IMR-90 (cell line): ENCODE data around the gene GPR84. TPM values are rescaled to one million over a fixed set of nuclear protein-coding genes. Genes with fewer than 3 reads are reported as not detected.
A peak's percentile ranks its signal among the peaks of the same experiment; 100 is the strongest.

Source experiments
- ATAC-seq: fragments of 200-7000 bp; cut with Tn5 transposase; 2 replicates; pipeline ENCODE4 v1.9.1; 2020; ENCODE audit warnings: low read depth, mild to moderate bottlenecking, moderate library complexity
- BruUV-seq: library from RNA; stranded (reverse); fragments of 400-500 nt; replicated peaks from 2 replicates; lab custom pipeline; 2021; lab: Mats Ljungman, UMichigan
- CTCF ChIA-PET: fragments of 300-600 bp; formaldehyde crosslinking; extraction: SDS; loops from one replicate; lab custom pipeline; 2021; ENCODE audit warnings: antibody characterized with exemption; lab: Yijun Ruan, JAX
- POLR2A ChIA-PET: fragments of 300-600 bp; sonication (Branson Sonifier 250); formaldehyde crosslinking; loops from one replicate; lab custom pipeline; 2022; ENCODE audit warnings: antibody characterized with exemption; ENCODE audit not compliant: unreplicated experiment; lab: Charles Lee
- DNase-seq: peaks from one replicate; pipeline ENCODE4 v3.0.0; 2013
- H2AFZ ChIP-seq: replicated peaks from 2 replicates; pipeline ENCODE3; 2013; ENCODE audit warnings: low read length, mild to moderate bottlenecking; ENCODE audit not compliant: poor library complexity
- H2AK5ac ChIP-seq: 2 replicates; pipeline ENCODE4 v1.6.1; 2013; ENCODE audit warnings: low read depth, low read length, inconsistent platforms
- H2AK9ac ChIP-seq: replicated peaks from 2 replicates; pipeline ENCODE3; 2013; ENCODE audit warnings: mild to moderate bottlenecking, low read depth, low read length, moderate library complexity; ENCODE audit not compliant: poor library complexity
- H2BK120ac ChIP-seq: 2 replicates; pipeline ENCODE4 v1.6.1; 2013; ENCODE audit warnings: low read depth, low read length, inconsistent platforms
- H2BK15ac ChIP-seq: 3 replicates; pipeline ENCODE4 v1.6.1; 2013; ENCODE audit warnings: low read depth, low read length, inconsistent platforms
- H2BK20ac ChIP-seq: 2 replicates; pipeline ENCODE4 v1.6.1; 2013; ENCODE audit warnings: low read depth, mild to moderate bottlenecking, inconsistent platforms, low read length, moderate library complexity
- H2BK5ac ChIP-seq: 2 replicates; pipeline ENCODE4 v1.6.1; 2013; ENCODE audit warnings: mild to moderate bottlenecking, low read depth, low read length, inconsistent platforms; ENCODE audit not compliant: poor library complexity, severe bottlenecking
- H3K14ac ChIP-seq: replicated peaks from 2 replicates; pipeline ENCODE4 v1.6.1; 2013; ENCODE audit warnings: low read depth, low read length, inconsistent platforms
- H3K18ac ChIP-seq: 2 replicates; pipeline ENCODE4 v1.6.1; 2013; ENCODE audit warnings: low read depth, low read length, control low read depth
- H3K23ac ChIP-seq: 2 replicates; pipeline ENCODE4 v1.6.1; 2013; ENCODE audit warnings: low read depth, low read length, inconsistent platforms
- H3K27ac ChIP-seq: 2 replicates; pipeline ENCODE4 v1.5.1; 2013; ENCODE audit warnings: mild to moderate bottlenecking, control low read depth, low read length; ENCODE audit not compliant: insufficient read depth
- H3K27me3 ChIP-seq: 2 replicates; pipeline ENCODE4 v1.6.1; 2013; ENCODE audit warnings: low read length; ENCODE audit not compliant: control insufficient read depth, insufficient read depth
- H3K36me3 ChIP-seq: 2 replicates; pipeline ENCODE4 v1.6.1; 2013; ENCODE audit warnings: low read length, mixed read lengths; ENCODE audit not compliant: control insufficient read depth, insufficient read depth
- H3K4ac ChIP-seq: 2 replicates; pipeline ENCODE4 v1.6.1; 2013; ENCODE audit warnings: low read depth, low read length, inconsistent platforms
- H3K4me1 ChIP-seq: 2 replicates; pipeline ENCODE4 v1.6.1; 2013; ENCODE audit warnings: low read length, mixed read lengths; ENCODE audit not compliant: control insufficient read depth, insufficient read depth
- H3K4me2 ChIP-seq: 2 replicates; pipeline ENCODE4 v1.6.1; 2013; ENCODE audit warnings: low read depth, mild to moderate bottlenecking, control low read depth, low read length, moderate library complexity
- H3K4me3 ChIP-seq: 2 replicates; pipeline ENCODE4 v1.5.1; 2013; ENCODE audit warnings: low read depth, mild to moderate bottlenecking, control low read depth, low read length, moderate library complexity; ENCODE audit not compliant: insufficient read depth
- H3K56ac ChIP-seq: 2 replicates; pipeline ENCODE4 v1.6.1; 2013; ENCODE audit warnings: low read length, inconsistent platforms; ENCODE audit not compliant: insufficient read depth; ENCODE audit errors: extremely low read depth
- H3K79me1 ChIP-seq, 2 experiments: 2 replicates each; pipeline ENCODE4 v1.6.1; 2013; ENCODE audit warnings: low read length in 2 of 2, inconsistent platforms in 1 of 2, low read depth in 1 of 2
- H3K9ac ChIP-seq: 2 replicates; pipeline ENCODE4 v1.6.1; 2013; ENCODE audit warnings: low read depth, low read length, control low read depth
- H3K9me1 ChIP-seq: 2 replicates; pipeline ENCODE4 v1.6.1; 2013; ENCODE audit warnings: low read length, inconsistent platforms; ENCODE audit not compliant: insufficient read depth
- H3K9me3 ChIP-seq: 2 replicates; pipeline ENCODE4 v1.6.1; 2013; ENCODE audit warnings: low read length; ENCODE audit not compliant: control insufficient read depth, insufficient read depth
- H4K20me1 ChIP-seq: 2 replicates; pipeline ENCODE4 v1.6.1; 2013; ENCODE audit warnings: low read length, inconsistent platforms; ENCODE audit not compliant: insufficient read depth
- H4K5ac ChIP-seq: 2 replicates; pipeline ENCODE4 v1.6.1; 2013; ENCODE audit warnings: mild to moderate bottlenecking, low read depth, low read length, control low read depth
- H4K8ac ChIP-seq, 2 experiments: 2 replicates each; pipeline ENCODE4 v1.6.1; 2013; ENCODE audit warnings: low read depth in 2 of 2, low read length in 2 of 2, control low read depth in 1 of 2, inconsistent platforms in 1 of 2
- H4K91ac ChIP-seq: 2 replicates; pipeline ENCODE4 v1.6.1; 2013; ENCODE audit warnings: low read depth, low read length, inconsistent platforms; ENCODE audit not compliant: insufficient read depth
- CHD1 ChIP-seq: IDR thresholded peaks from 2 replicates; pipeline ENCODE4 v1.6.1; 2012; ENCODE audit warnings: low read depth, low read length, improper control_type of control experiment
- CTCF ChIP-seq: conservative IDR thresholded peaks from 2 replicates; pipeline ENCODE4 v1.5.1; 2012; ENCODE audit warnings: mild to moderate bottlenecking, low read depth, low read length, improper control_type of control experiment
- MAZ ChIP-seq: IDR thresholded peaks from 2 replicates; pipeline ENCODE4 v1.6.1; 2012; ENCODE audit warnings: low read depth, mild to moderate bottlenecking, low read length, improper control_type of control experiment, moderate library complexity, borderline replicate concordance
- POLR2A ChIP-seq: IDR thresholded peaks from 2 replicates; pipeline ENCODE4 v1.6.1; 2012; ENCODE audit warnings: mild to moderate bottlenecking, low read depth, low read length
- RAD21 ChIP-seq: IDR thresholded peaks from 2 replicates; pipeline ENCODE4 v1.6.1; 2012; ENCODE audit warnings: low read length, improper control_type of control experiment
- RFX5 ChIP-seq: IDR thresholded peaks from 2 replicates; pipeline ENCODE4 v1.8.0; 2012; ENCODE audit warnings: low read depth, mild to moderate bottlenecking, low read length, moderate library complexity
- SMC3 ChIP-seq: fragments of 150-350 bp; IDR thresholded peaks from 2 replicates; pipeline ENCODE4 v1.6.1; 2016; ENCODE audit warnings: low read depth, mild to moderate bottlenecking, antibody characterized with exemption, low read length, moderate library complexity
- USF2 ChIP-seq: fragments of 150-350 bp; IDR thresholded peaks from 2 replicates; pipeline ENCODE4 v1.6.1; 2017; ENCODE audit warnings: mild to moderate bottlenecking, antibody characterized with exemption, low read length, low read depth
- WGBS, 2 experiments: methylation state at CpG; one replicate each; pipeline versions ENCODE4 v1.1.5 to v1.1.7; 2013; ENCODE audit warnings: missing lambda C conversion rate in 2 of 2; ENCODE audit not compliant: insufficient read length in 1 of 2; ENCODE audit errors: extremely low coverage in 2 of 2; 5-methylcytosine and 5-hydroxymethylcytosine counted together
- dilution Hi-C: fragments of 300-500 bp; cut with HindIII; formaldehyde crosslinking; loops from one replicate; pipeline ENCODE4 v1.14.3; 2018; ENCODE audit warnings: low sequenced_read_pairs; ENCODE audit not compliant: unreplicated experiment
- in situ Hi-C: fragments of 300-500 bp; cut with MboI; formaldehyde crosslinking; loops from 3 replicates; pipeline ENCODE4 v1.14.3; 2019; ENCODE audit warnings: low sequenced_read_pairs, inconsistent platforms, mixed read lengths
- intact Hi-C: fragments of 100-400 bp; cut with micrococcal nuclease; formaldehyde crosslinking; loops from 2 replicates; pipeline ENCODE4 v1.10.0; 2022
- polyA plus RNA-seq, 3 experiments: library from polyadenylated mRNA; depleted of rRNA; stranded (reverse); fragments of >200 nt; gene quantifications; 2 replicates each; pipeline ENCODE4 v1.2.3, GENCODE V29; 2012; ENCODE audit warnings: low replicate concordance in 1 of 3
- total RNA-seq: library from RNA; depleted of rRNA; stranded (reverse); fragments of >200 nt; gene quantifications from 2 replicates; pipeline ENCODE4 v1.2.3, GENCODE V29; 2012

GPR84 gene
- total and polyA plus RNA-seq, 2 of the 4 experiments (the other 2 are of a cell fraction) = not detected

DNA sequence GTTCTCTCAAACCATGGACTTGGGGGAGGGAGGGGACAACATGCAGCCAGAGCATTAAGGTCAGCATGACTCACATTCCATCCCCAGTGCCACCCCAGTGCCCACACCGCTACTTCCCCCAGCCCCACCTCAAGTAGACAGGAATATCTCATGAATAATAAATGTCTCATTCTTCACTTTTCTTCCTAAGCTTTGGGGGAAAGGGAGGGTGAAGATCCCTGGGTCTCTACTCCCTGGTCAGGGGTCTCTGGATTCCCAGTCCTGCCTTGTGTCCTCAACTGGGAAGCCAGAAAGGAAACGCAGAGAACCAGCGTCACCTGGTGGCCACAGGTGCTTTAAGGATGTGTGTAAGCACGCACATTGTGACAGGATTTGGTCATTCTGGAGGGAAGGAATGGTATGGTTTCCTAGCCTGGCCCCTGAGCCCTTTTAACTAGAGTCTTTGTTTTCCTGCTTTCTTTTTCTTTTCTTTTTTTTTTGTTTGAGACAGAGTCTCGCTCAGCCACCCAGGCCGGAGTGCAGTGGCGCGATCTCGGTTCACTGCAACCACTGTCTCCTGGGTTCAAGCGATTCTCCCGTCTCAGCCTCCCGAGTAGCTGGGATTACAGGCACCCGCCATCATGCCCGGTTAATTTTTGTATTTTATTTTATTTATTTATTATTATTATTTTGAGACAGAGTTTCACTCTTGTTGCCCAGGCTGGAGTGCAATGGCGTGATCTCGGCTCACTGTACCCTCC is 3.4 kb downstream of the GPR84 start:
- POLR2A ChIA-PET = no interaction called here
- H4K5ac ChIP-seq = no peak overlapping the region
- WGBS, 2 experiments = 67% methylated on average over 6 of the region's 16 CpGs; no CpG with 5 or more reads in 1 of the 2 experiments

More for the DNA sequence above, 3.4 kb downstream of the GPR84 start:
- H4K8ac ChIP-seq = peak overlapping the region; percentile 3 to 85; a peak in 1 of 4 replicates
- H2AK9ac ChIP-seq = peak overlapping the region; percentile 89
- 0 out of 2 replicates have a peak, but pooled peaks cover 15% of the 10 kb centered on the region for H3K9me1 ChIP-seq
- H3K9me3 ChIP-seq = no peaks in the 10 kb centered on the region
- H2BK15ac ChIP-seq = peak overlapping the region; percentile 32; the same call in 2 of the 3 replicates
- H3K9ac ChIP-seq = no peak overlapping the region
- no peak overlapping the region for H3K4me3 ChIP-seq
- H3K14ac ChIP-seq = peak overlapping the region; percentile 82; the same call in 1 of the 2 replicates
- peak overlapping the region; percentile 52; the same call in 1 of the 2 replicates for H2BK120ac ChIP-seq
- dilution Hi-C loops (no loop called here), intact Hi-C loops (loop anchor here (1.0 kb wide), 1 partner anchor 67 kb away; no protein-coding TSS in a partner anchor), in situ Hi-C loops (loop anchor here (5.0 kb wide), 2 partner anchors 69 to 139 kb away; no protein-coding TSS in a partner anchor)
- H3K79me1 ChIP-seq = peaks cover 0 to 24% of the 10 kb centered on the region in 2 experiments; a peak in 2 of 4 replicates
- peak overlapping the region; percentile 75 for H3K4ac ChIP-seq
- DNase-seq = peak; percentile 82
- H2AFZ ChIP-seq = peak overlapping the region; percentile 76
- H3K23ac ChIP-seq = peak overlapping the region; percentile 20; the same call in 1 of the 2 replicates
- TF ChIP-seq CTCF = peak; percentile 93
- peak; percentile 90 for TF ChIP-seq SMC3
- no peak for TF ChIP-seq CHD1
- TF ChIP-seq POLR2A = peak; percentile 44; the same call in 1 of the 2 replicates
- no peak for TF ChIP-seq USF2
- TF ChIP-seq RFX5 = no peak
- TF ChIP-seq RAD21 = peak; percentile 92
- peak; percentile 32; the same call in 1 of the 2 replicates for TF ChIP-seq MAZ
- H3K27me3 ChIP-seq = no peaks in the 10 kb centered on the region
- H2BK5ac ChIP-seq = peak overlapping the region; percentile 4
- peak overlapping the region; percentile 83; the same call in 1 of the 2 replicates for H4K91ac ChIP-seq
- H2BK20ac ChIP-seq = no peak overlapping the region
- H3K27ac ChIP-seq = no peak overlapping the region
- no TSS peak for BruUV-seq
- H3K18ac ChIP-seq = no peak overlapping the region
- H3K56ac ChIP-seq = no peak overlapping the region
- CTCF ChIA-PET = interaction anchor here (0.6 to 2.2 kb wide), 5 partner anchors 24 to 140 kb away, joined by 3 to 5 read pairs (median 5); no protein-coding TSS in a partner anchor
- H4K20me1 ChIP-seq = no peaks in the 10 kb centered on the region
- peak; percentile 18 for ATAC-seq
- H3K4me1 ChIP-seq = peaks cover 16% of the 10 kb centered on the region
- H3K36me3 ChIP-seq = no peaks in the 10 kb centered on the region
- H2AK5ac ChIP-seq = peak overlapping the region; percentile 85
- H3K4me2 ChIP-seq = no peak overlapping the region
